Cortex of kidney (tissue), 1 donor: ENCODE measurements around the gene RASGRF2.

ENCODE experiments used
- DNase-seq: peaks from one replicate; lab custom pipeline; 2025; lab: John Stamatoyannopoulos, UW

The RASGRF2 gene

GRCh38 chr5:81177061-81177460 lies 216.9 kb downstream of the RASGRF2 start:
- no peak for DNase-seq

GRCh38 chr5:81179959-81180358 lies 219.8 kb downstream of the RASGRF2 start:
- no peak for DNase-seq

- DNase-seq, result no peak
These were observed 220.8 kb downstream of the RASGRF2 start for GRCh38 chr5:81180780-81181460.

- DNase-seq, result no peak
These were observed 221.6 kb downstream of the RASGRF2 start for GRCh38 chr5:81181576-81182316.

- DNase-seq, result no peak
These were observed 222.5 kb downstream of the RASGRF2 start for GRCh38 chr5:81182396-81183390.

GRCh38 chr5:81183811-81184748 lies 223.9 kb downstream of the RASGRF2 start:
- no peak for DNase-seq

GRCh38 chr5:81184749-81185110 lies 224.6 kb downstream of the RASGRF2 start:
- no peak for DNase-seq

GRCh38 chr5:81187885-81188284 lies 227.7 kb downstream of the RASGRF2 start:
- no peak for DNase-seq

- no peak for DNase-seq
These were observed 228.8 kb downstream of the RASGRF2 start for GRCh38 chr5:81188962-81189361.

- DNase-seq, result no peak
These were observed 229.8 kb downstream of the RASGRF2 start for GRCh38 chr5:81189875-81190498.

- no peak for DNase-seq
These were observed 231.7 kb downstream of the RASGRF2 start for GRCh38 chr5:81191726-81192372.

GRCh38 chr5:81192373-81192750 lies 232.2 kb downstream of the RASGRF2 start:
- DNase-seq, result no peak

- no peak for DNase-seq
These were observed 234.6 kb downstream of the RASGRF2 start for GRCh38 chr5:81194633-81195334.

- no peak for DNase-seq
These were observed 235.3 kb downstream of the RASGRF2 start for GRCh38 chr5:81195335-81195929.

- no peak for DNase-seq
These were observed 242.5 kb downstream of the RASGRF2 start for GRCh38 chr5:81202655-81203054.

GRCh38 chr5:81203729-81204128 lies 243.6 kb downstream of the RASGRF2 start:
- no peak for DNase-seq

- DNase-seq, result no peak
These were observed 244.0 kb downstream of the RASGRF2 start for GRCh38 chr5:81204205-81204604.

GRCh38 chr5:81205058-81205457 lies 244.9 kb downstream of the RASGRF2 start:
- DNase-seq, result no peak

- no peak for DNase-seq
These were observed 246.8 kb downstream of the RASGRF2 start for GRCh38 chr5:81207009-81207408.
